Measurements from ENCODE around the gene SLITRK2. TPM values are rescaled to one million over a fixed set of nuclear protein-coding genes. Genes with fewer than 3 reads are reported as not detected.

Gene SLITRK2
- polyA plus RNA-seq, 1 donor (not counting 4 experiments of a cell fraction or from before 2014, with no cell fraction given) = not detected

- Histone ChIP-seq H3K4me3 (ENCODE audit: control insufficient read depth in 2 of 3, extremely low read depth in 1 of 3, insufficient read depth in 2 of 3, low read depth in 1 of 3, low read length in 3 of 3) (no peak overlapping the region), H3K27ac (ENCODE audit: control insufficient read depth, insufficient read depth, low read length) (no peak overlapping the region), H3K79me2 (ENCODE audit: control insufficient read depth, insufficient read depth, low read length) (no peaks in the 10 kb centered on the region), H3K36me3 (ENCODE audit: control insufficient read depth in 2 of 2, extremely low read depth in 1 of 2, insufficient read depth in 2 of 2, low read length in 2 of 2) (no peaks in the 10 kb centered on the region), H3K9ac (ENCODE audit: control insufficient read depth, extremely low read depth, insufficient read depth, low read length) (no peak overlapping the region), H4K20me1 (ENCODE audit: control insufficient read depth, extremely low read depth, insufficient read depth, low read length) (no peaks in the 10 kb centered on the region), H3K4me1 (ENCODE audit: control insufficient read depth, extremely low read depth, insufficient read depth, low read length) (no peaks in the 10 kb centered on the region), H3K4me2 (ENCODE audit: control insufficient read depth, extremely low read depth, insufficient read depth, low read depth, low read length) (no peak overlapping the region), H3K27me3 (ENCODE audit: control insufficient read depth, extremely low read depth, insufficient read depth, low read length) (peaks cover 14% of the 10 kb centered on the region), H3K9me1 (ENCODE audit: control insufficient read depth, extremely low read depth, insufficient read depth, low read length) (no peaks in the 10 kb centered on the region), H2AFZ (ENCODE audit: control insufficient read depth, low read length) (no peak overlapping the region), H3K9me3 (ENCODE audit: control insufficient read depth, low read depth, low read length) (peaks cover 2% of the 10 kb centered on the region)
- TF ChIP-seq CTCF (optimal IDR thresholded peaks at IDR 0.05 in 1 of 3, IDR thresholded peaks at IDR 0.05 in 1 of 3, conservative IDR thresholded peaks at IDR 0.05 in 1 of 3; ENCODE audit: extremely low read depth in 1 of 3, insufficient read depth in 2 of 3, low read length in 3 of 3) (no peak), EZH2 (IDR thresholded peaks at IDR 0.05; ENCODE audit: low read length) (no peak)
- FAIRE-seq = no peak
- no peak for DNase-seq (ENCODE audit: low read depth, low spot score)
- dilution Hi-C loops (cut with MboI; ENCODE audit: extremely low pct_ligation_motif_present, low sequenced_read_pairs) = no loop called here
Observed at GRCh38 chrX:145821291-145821897, 3.8 kb downstream of the SLITRK2 start.

GRCh38 chrX:145821898-145822571, 4.4 kb downstream of the SLITRK2 start:
- peaks cover 14% of the 10 kb centered on the region for H3K27me3 ChIP-seq (ENCODE audit: control insufficient read depth, extremely low read depth, insufficient read depth, low read length)
- dilution Hi-C loops (cut with MboI; ENCODE audit: extremely low pct_ligation_motif_present, low sequenced_read_pairs) = no loop called here
- H3K4me1 ChIP-seq (ENCODE audit: control insufficient read depth, extremely low read depth, insufficient read depth, low read length) = no peaks in the 10 kb centered on the region
- peaks cover 2% of the 10 kb centered on the region for H3K9me3 ChIP-seq (ENCODE audit: control insufficient read depth, low read depth, low read length)
- no peak overlapping the region for H3K27ac ChIP-seq (ENCODE audit: control insufficient read depth, insufficient read depth, low read length)
- H3K79me2 ChIP-seq (ENCODE audit: control insufficient read depth, insufficient read depth, low read length) = no peaks in the 10 kb centered on the region
- DNase-seq (ENCODE audit: low read depth, low spot score) (no peak), FAIRE-seq (no peak)
- H3K36me3 ChIP-seq (ENCODE audit: control insufficient read depth in 2 of 2, extremely low read depth in 1 of 2, insufficient read depth in 2 of 2, low read length in 2 of 2) = no peaks in the 10 kb centered on the region
- H3K4me3 ChIP-seq (ENCODE audit: control insufficient read depth in 2 of 3, extremely low read depth in 1 of 3, insufficient read depth in 2 of 3, low read depth in 1 of 3, low read length in 3 of 3) = no peak overlapping the region
- H2AFZ ChIP-seq (ENCODE audit: control insufficient read depth, low read length) = no peak overlapping the region
- H4K20me1 ChIP-seq (ENCODE audit: control insufficient read depth, extremely low read depth, insufficient read depth, low read length) = no peaks in the 10 kb centered on the region
- no peak for TF ChIP-seq CTCF (optimal IDR thresholded peaks at IDR 0.05 in 1 of 3, IDR thresholded peaks at IDR 0.05 in 1 of 3, conservative IDR thresholded peaks at IDR 0.05 in 1 of 3; ENCODE audit: extremely low read depth in 1 of 3, insufficient read depth in 2 of 3, low read length in 3 of 3)
- TF ChIP-seq EZH2 (IDR thresholded peaks at IDR 0.05; ENCODE audit: low read length) = no peak
- H3K9ac ChIP-seq (ENCODE audit: control insufficient read depth, extremely low read depth, insufficient read depth, low read length) = no peak overlapping the region
- no peaks in the 10 kb centered on the region for H3K9me1 ChIP-seq (ENCODE audit: control insufficient read depth, extremely low read depth, insufficient read depth, low read length)
- H3K4me2 ChIP-seq (ENCODE audit: control insufficient read depth, extremely low read depth, insufficient read depth, low read depth, low read length) = no peak overlapping the region

Data from keratinocyte (primary cell).